Measurements from ENCODE around the gene NTRK2. TPM values are rescaled to one million over a fixed set of nuclear protein-coding genes. Genes with fewer than 3 reads are reported as not detected.

NTRK2 gene
- total RNA-seq, 1 experiment from 2014 or later = not detected

- CTCF ChIA-PET = no interaction called here
- no TSS peak for BruUV-seq (replicated peaks)
- RAD21 ChIA-PET (ENCODE audit: low non-redundant PET in 1 of 2, low total read pairs in 2 of 2, uncharacterized antibody in 2 of 2, unreplicated experiment in 2 of 2) = no interaction called here
Observed at GRCh38 chr9:84804951-84805694, 135.6 kb downstream of the NTRK2 start.

More at GRCh38 chr9:84804951-84805694, 135.6 kb downstream of the NTRK2 start:
- Histone ChIP-seq H3K4me2 (ENCODE audit: low read length) (no peak overlapping the region), H3K9me2 (ENCODE audit: insufficient read depth) (no peaks in the 10 kb centered on the region), H3K4me3 (replicated peaks in 1 of 2; ENCODE audit: low read depth in 1 of 2, low read length in 2 of 2) (no peak overlapping the region), H3K9me3 (ENCODE audit: control insufficient read depth in 1 of 2, insufficient read depth in 1 of 2, low read depth in 1 of 2, low read length in 2 of 2) (no peaks in the 10 kb centered on the region), H3K4me1 (ENCODE audit: control insufficient read depth in 1 of 2, insufficient read depth in 2 of 2, low read length in 2 of 2) (no peaks in the 10 kb centered on the region), H3K36me3 (ENCODE audit: control insufficient read depth in 1 of 2, insufficient read depth in 2 of 2, low read length in 2 of 2) (no peaks in the 10 kb centered on the region), H3K27me3 (ENCODE audit: insufficient read depth, low read length) (peaks cover 39% of the 10 kb centered on the region), H3K9ac (ENCODE audit: low read length) (no peak overlapping the region), H3K27ac (ENCODE audit: low read depth, low read length) (no peak overlapping the region), H3K79me2 (ENCODE audit: insufficient read depth, low read length) (no peaks in the 10 kb centered on the region), H2AFZ (ENCODE audit: low read depth, low read length, poor library complexity, severe bottlenecking) (no peak overlapping the region), H4K20me1 (ENCODE audit: insufficient read depth) (no peaks in the 10 kb centered on the region)
- intact Hi-C loops (cut with micrococcal nuclease) = no loop called here
- ATAC-seq (no peak), DNase-seq (ENCODE audit: low read depth, low spot score) (no peak)
- TF ChIP-seq EZH2 (IDR thresholded peaks at IDR 0.05) (no peak), CEBPB (IDR thresholded peaks at IDR 0.05; ENCODE audit: low read depth) (no peak), ELF1 (IDR thresholded peaks at IDR 0.05; ENCODE audit: borderline replicate concordance, low read depth) (no peak), TCF7L2 (IDR thresholded peaks at IDR 0.05; ENCODE audit: borderline replicate concordance, extremely low read depth, insufficient read depth, insufficient read length) (no peak), ZBTB33 (IDR thresholded peaks at IDR 0.05; ENCODE audit: extremely low read depth, insufficient replicate concordance, low read length) (no peak), SP1 (IDR thresholded peaks at IDR 0.05; ENCODE audit: low read depth) (no peak), EZH2phosphoT487 (IDR thresholded peaks at IDR 0.05; ENCODE audit: borderline replicate concordance) (no peak), JUND (IDR thresholded peaks at IDR 0.05) (no peak), ATF3 (IDR thresholded peaks at IDR 0.05) (no peak), CBX3 (IDR thresholded peaks at IDR 0.05; ENCODE audit: low read depth) (no peak), SRF (IDR thresholded peaks at IDR 0.05; ENCODE audit: low read depth) (no peak), CTCF (IDR thresholded peaks at IDR 0.05 in 2 of 3, conservative IDR thresholded peaks at IDR 0.05 in 1 of 3; ENCODE audit: borderline replicate concordance in 1 of 3, insufficient read depth in 1 of 3, low read depth in 2 of 3, low read length in 2 of 3) (no peak), FOSL1 (IDR thresholded peaks at IDR 0.05; ENCODE audit: low read depth) (no peak), ZFX (IDR thresholded peaks at IDR 0.05) (no peak), YY1 (IDR thresholded peaks at IDR 0.05; ENCODE audit: extremely low read depth, insufficient replicate concordance, low read depth, low read length) (no peak), POLR2AphosphoS5 (IDR thresholded peaks at IDR 0.05; ENCODE audit: low read depth, low read length) (no peak), SIN3A (IDR thresholded peaks at IDR 0.05; ENCODE audit: low read depth) (no peak), EGR1 (IDR thresholded peaks at IDR 0.05; ENCODE audit: low read depth) (no peak)
- POLR2A ChIA-PET = no interaction called here

Data from HCT116 (cell line).